ENCODE measurements around the gene PACC1. TPM values are rescaled to one million over a fixed set of nuclear protein-coding genes. Genes with fewer than 3 reads are reported as not detected.
"Not testable (repeated sequence)": the region's sequence is repeated elsewhere in the genome, so short reads cannot be mapped to it uniquely, and the experiment has no call there.

The PACC1 gene
- total RNA-seq, 1 experiment from 2014 or later: 17.6 TPM

GRCh38 chr1:212321031-212321430 is 93.7 kb downstream of the PACC1 start:
- H3K27ac ChIP-seq (ENCODE audit: low read depth, low read length); intact Hi-C loops (cut with micrococcal nuclease); DNase-seq (ENCODE audit: low read depth, low spot score); H3K36me3 ChIP-seq (ENCODE audit: control insufficient read depth in 1 of 2, insufficient read depth in 2 of 2, low read length in 2 of 2); ATAC-seq; CTCF ChIA-PET; H3K9me3 ChIP-seq (ENCODE audit: control insufficient read depth in 1 of 2, insufficient read depth in 1 of 2, low read depth in 1 of 2, low read length in 2 of 2); H4K20me1 ChIP-seq (ENCODE audit: insufficient read depth); H3K4me2 ChIP-seq (ENCODE audit: low read length); H2AFZ ChIP-seq (ENCODE audit: low read depth, low read length, poor library complexity, severe bottlenecking); BruUV-seq (replicated peaks); H3K9ac ChIP-seq (ENCODE audit: low read length); H3K4me1 ChIP-seq (ENCODE audit: control insufficient read depth in 1 of 2, insufficient read depth in 2 of 2, low read length in 2 of 2); H3K9me2 ChIP-seq (ENCODE audit: insufficient read depth); H3K27me3 ChIP-seq (ENCODE audit: insufficient read depth, low read length); POLR2A ChIA-PET; RAD21 ChIA-PET (ENCODE audit: low non-redundant PET in 1 of 2, low total read pairs in 2 of 2, uncharacterized antibody in 2 of 2, unreplicated experiment in 2 of 2); H3K4me3 ChIP-seq (replicated peaks in 1 of 2; ENCODE audit: low read depth in 1 of 2, low read length in 2 of 2): not testable (repeated sequence)
- H3K79me2 ChIP-seq (ENCODE audit: insufficient read depth, low read length): peaks cover 42% of the 10 kb centered on the region

- no peak overlapping the region for H3K9ac ChIP-seq (ENCODE audit: low read length)
- no peaks in the 10 kb centered on the region for H3K36me3 ChIP-seq (ENCODE audit: control insufficient read depth in 1 of 2, insufficient read depth in 2 of 2, low read length in 2 of 2)
- peaks cover 10% of the 10 kb centered on the region; the same call in 1 of the 2 replicates for H4K20me1 ChIP-seq (ENCODE audit: insufficient read depth)
- H3K4me2 ChIP-seq (ENCODE audit: low read length): no peak overlapping the region
- RAD21 ChIA-PET (ENCODE audit: low non-redundant PET in 1 of 2, low total read pairs in 2 of 2, uncharacterized antibody in 2 of 2, unreplicated experiment in 2 of 2): no interaction called here
- H3K4me1 ChIP-seq (ENCODE audit: control insufficient read depth in 1 of 2, insufficient read depth in 2 of 2, low read length in 2 of 2): no peaks in the 10 kb centered on the region
- H3K4me3 ChIP-seq (replicated peaks in 1 of 2; ENCODE audit: low read depth in 1 of 2, low read length in 2 of 2): no peak overlapping the region
- intact Hi-C loops (cut with micrococcal nuclease): loop anchor here (5.0 to 10.0 kb wide), 2 partner anchors 246 to 633 kb away; no protein-coding TSS in a partner anchor
- H2AFZ ChIP-seq (ENCODE audit: low read depth, low read length, poor library complexity, severe bottlenecking): no peak overlapping the region
- ATAC-seq (no peak), DNase-seq (ENCODE audit: low read depth, low spot score) (no peak)
- no TSS peak for BruUV-seq (replicated peaks)
- no peak overlapping the region for H3K27ac ChIP-seq (ENCODE audit: low read depth, low read length)
- no peaks in the 10 kb centered on the region for H3K9me2 ChIP-seq (ENCODE audit: insufficient read depth)
- POLR2A ChIA-PET: no interaction called here
- H3K9me3 ChIP-seq (ENCODE audit: control insufficient read depth in 1 of 2, insufficient read depth in 1 of 2, low read depth in 1 of 2, low read length in 2 of 2): no peaks in the 10 kb centered on the region
- H3K27me3 ChIP-seq (ENCODE audit: insufficient read depth, low read length): no peaks in the 10 kb centered on the region
- TF ChIP-seq EZH2phosphoT487 (IDR thresholded peaks at IDR 0.05; ENCODE audit: borderline replicate concordance): no peak
- TF ChIP-seq POLR2A (IDR thresholded peaks at IDR 0.05; ENCODE audit: borderline replicate concordance, extremely low read depth, insufficient read depth, insufficient read length): no peak
- no peak for TF ChIP-seq POLR2AphosphoS5 (IDR thresholded peaks at IDR 0.05; ENCODE audit: low read depth, low read length)
- TF ChIP-seq CEBPB (IDR thresholded peaks at IDR 0.05; ENCODE audit: low read depth): no peak
- TF ChIP-seq EZH2 (IDR thresholded peaks at IDR 0.05): no peak
- TF ChIP-seq CBX3 (IDR thresholded peaks at IDR 0.05; ENCODE audit: low read depth): no peak
- TF ChIP-seq FOSL1 (IDR thresholded peaks at IDR 0.05; ENCODE audit: low read depth): no peak
- TF ChIP-seq TCF7L2 (IDR thresholded peaks at IDR 0.05; ENCODE audit: borderline replicate concordance, extremely low read depth, insufficient read depth, insufficient read length): no peak
- no peak for TF ChIP-seq ATF3 (IDR thresholded peaks at IDR 0.05)
- no peak for TF ChIP-seq SIN3A (IDR thresholded peaks at IDR 0.05; ENCODE audit: low read depth)
- CTCF ChIA-PET: interaction anchor here (0.6 kb wide), 1 partner anchor 248 kb away, joined by 3 read pairs; no protein-coding TSS in a partner anchor
- H3K79me2 ChIP-seq (ENCODE audit: insufficient read depth, low read length): peaks cover 44% of the 10 kb centered on the region
These were observed 96.8 kb downstream of the PACC1 start for GRCh38 chr1:212317916-212318315.

All from HCT116 (cell line).